Sigmoid colon (tissue), 7 donors: Measurements from ENCODE around the gene DICER1. TPM values are rescaled to one million over a fixed set of nuclear protein-coding genes. Genes with fewer than 3 reads are reported as not detected.

Source experiments
- DNase-seq: peaks from one replicate; pipeline ENCODE4 v3.0.0-alpha.2; 2019
- H3K27ac ChIP-seq, 4 donors: fragments of 200-600 bp; sonication (generic); one replicate each; pipeline ENCODE4 v1.5.1; 2016 to 2019; ENCODE audit warnings: mild to moderate bottlenecking in 1 of 4
- H3K27me3 ChIP-seq, 3 donors: fragments of 200-600 bp; sonication (generic); one replicate each; pipeline ENCODE4 v1.5.1; 2019; ENCODE audit warnings: mild to moderate bottlenecking in 1 of 3
- H3K36me3 ChIP-seq, 4 donors: fragments of 200-600 bp; sonication (generic); one replicate each; pipeline ENCODE4 v1.5.1; 2016 to 2019
- H3K4me1 ChIP-seq, 4 donors: fragments of 200-600 bp; sonication (generic); one replicate each; pipeline ENCODE4 v1.5.1; 2017 to 2019
- H3K4me3 ChIP-seq, 4 donors: fragments of 200-600 bp; sonication (generic); one replicate each; pipeline ENCODE4 v1.5.1; 2017 to 2019; ENCODE audit warnings: mild to moderate bottlenecking in 2 of 4, moderate library complexity in 1 of 4
- H3K9me3 ChIP-seq, 4 donors: fragments of 200-600 bp in 3 of 4; sonication (generic) in 3 of 4; one replicate each; pipeline versions ENCODE4 v1.5.1 to v1.6.1; 2013 to 2019
- EP300 ChIP-seq, 4 donors: sonication (generic); formaldehyde crosslinking; IDR thresholded peaks; one replicate each; pipeline ENCODE4 v1.6.1; 2017; ENCODE audit warnings: antibody characterized with exemption in 4 of 4
- POLR2A ChIP-seq, 2 donors: fragments of 450-650 bp; IDR thresholded peaks; one replicate each; pipeline ENCODE4 v1.6.1; 2016; ENCODE audit warnings: antibody characterized with exemption in 2 of 2, mild to moderate bottlenecking in 2 of 2, moderate library complexity in 2 of 2
- POLR2AphosphoS5 ChIP-seq, 4 donors: sonication (generic); formaldehyde crosslinking; IDR thresholded peaks; one replicate each; pipeline ENCODE4 v1.6.1; 2017; ENCODE audit warnings: antibody characterized with exemption in 4 of 4
- WGBS, 2 donors: extraction: QIAGEN DNeasy Blood & Tissue Kit; methylation state at CpG; one replicate each; pipeline ENCODE4 v1.1.7; 2013; 5-methylcytosine and 5-hydroxymethylcytosine counted together
- intact Hi-C: fragments of 100-400 bp; cut with DNase I; formaldehyde crosslinking; loops from one replicate; pipeline ENCODE4 v1.15.1; 2023
- polyA plus RNA-seq, 3 donors: library from polyadenylated mRNA; stranded (reverse); fragments of 200-250 nt; gene quantifications; one replicate each; pipeline ENCODE4 v1.2.3, GENCODE V29; 2013
- total RNA-seq, 4 donors: library from RNA; depleted of rRNA; stranded (reverse); fragments of >200 nt; gene quantifications; one replicate each; pipeline ENCODE4 v1.1.0, GENCODE V29; 2016
- TF ChIP-seq, protein P1 (sequence below), 4 experiments: fragments of 450-650 bp in 3 of 4; fragments of 200-600 bp in 1 of 4; IDR thresholded peaks; one replicate each; pipeline ENCODE4 v1.5.1; 2016 to 2019; ENCODE audit warnings: antibody characterized with exemption in 4 of 4, mild to moderate bottlenecking in 3 of 4, moderate library complexity in 2 of 4
- donor health status: healthy with polysubstance abuse.
- donor health status: Bipolar disorder and iron deficiency.
- donor health status: healthy.

DICER1 gene
- total and polyA plus RNA-seq, 7 donors, result 6.0 to 77.0 (median 44.9) TPM

DNA sequence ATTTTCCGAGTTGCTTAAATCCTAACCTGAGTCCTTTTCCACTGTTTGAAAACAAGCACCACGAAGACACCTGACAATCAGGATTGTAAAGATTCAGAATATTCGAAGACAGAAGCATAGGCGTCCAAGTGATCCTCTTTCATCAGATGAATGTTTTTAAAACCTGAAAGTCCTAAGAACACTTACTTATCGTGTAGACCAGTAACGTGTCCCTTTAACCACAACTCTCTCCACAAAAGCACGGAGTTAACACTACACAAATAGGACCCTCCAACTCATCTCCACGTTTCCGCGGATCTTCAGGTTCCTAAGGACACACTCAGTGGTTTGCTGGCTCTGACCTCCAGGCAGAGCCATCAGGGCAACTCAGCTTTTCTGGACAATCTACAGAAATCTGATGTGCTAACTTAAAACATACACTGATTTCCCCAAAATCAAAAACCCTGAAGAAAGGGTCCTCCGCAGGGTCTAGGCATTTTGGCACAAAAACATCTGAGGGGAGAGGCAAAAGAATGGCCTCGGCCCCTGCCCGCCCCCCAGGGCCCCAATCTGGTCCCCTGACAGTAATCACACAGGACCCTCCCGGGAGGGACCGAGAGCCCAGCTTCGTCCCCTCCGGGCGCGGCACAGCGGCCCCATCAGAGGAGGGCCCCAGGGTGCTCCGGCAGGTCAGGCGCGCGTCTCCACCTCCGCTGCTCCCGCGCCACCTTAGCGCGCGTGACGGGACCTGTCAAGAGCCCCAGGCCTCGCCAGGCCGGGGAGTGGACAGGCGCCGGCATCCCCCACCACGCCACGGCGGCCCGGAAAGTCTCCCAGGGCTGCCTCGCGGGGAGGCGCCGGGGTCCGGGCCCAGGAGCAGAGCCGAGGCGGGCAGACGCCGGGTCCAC, 925 bp downstream of the DICER1 start:
- Histone ChIP-seq H3K36me3 (no peaks in the 10 kb centered on the region), H3K27ac (peak overlapping the region; percentile 87 to 96 (median 92)), H3K4me3 (peak overlapping the region; percentile 77 to 92 (median 86)), H3K9me3 (no peaks in the 10 kb centered on the region), H3K27me3 (no peaks in the 10 kb centered on the region), H3K4me1 (peaks cover 0 to 62% (median 47%) of the 10 kb centered on the region in 4 donors)
- intact Hi-C loops, result loop anchor here (5.0 to 10.0 kb wide), 2 partner anchors 166 to 378 kb away; partner anchors contain the start of gene GLRX5
- TF ChIP-seq EP300 (IDR thresholded peaks at IDR 0.05) (no peak), POLR2A (IDR thresholded peaks at IDR 0.05) (no peak), POLR2AphosphoS5 (IDR thresholded peaks at IDR 0.05) (peak in 2 of 4 donors; percentile 11 to 15)
- TF ChIP-seq, protein P1, sequence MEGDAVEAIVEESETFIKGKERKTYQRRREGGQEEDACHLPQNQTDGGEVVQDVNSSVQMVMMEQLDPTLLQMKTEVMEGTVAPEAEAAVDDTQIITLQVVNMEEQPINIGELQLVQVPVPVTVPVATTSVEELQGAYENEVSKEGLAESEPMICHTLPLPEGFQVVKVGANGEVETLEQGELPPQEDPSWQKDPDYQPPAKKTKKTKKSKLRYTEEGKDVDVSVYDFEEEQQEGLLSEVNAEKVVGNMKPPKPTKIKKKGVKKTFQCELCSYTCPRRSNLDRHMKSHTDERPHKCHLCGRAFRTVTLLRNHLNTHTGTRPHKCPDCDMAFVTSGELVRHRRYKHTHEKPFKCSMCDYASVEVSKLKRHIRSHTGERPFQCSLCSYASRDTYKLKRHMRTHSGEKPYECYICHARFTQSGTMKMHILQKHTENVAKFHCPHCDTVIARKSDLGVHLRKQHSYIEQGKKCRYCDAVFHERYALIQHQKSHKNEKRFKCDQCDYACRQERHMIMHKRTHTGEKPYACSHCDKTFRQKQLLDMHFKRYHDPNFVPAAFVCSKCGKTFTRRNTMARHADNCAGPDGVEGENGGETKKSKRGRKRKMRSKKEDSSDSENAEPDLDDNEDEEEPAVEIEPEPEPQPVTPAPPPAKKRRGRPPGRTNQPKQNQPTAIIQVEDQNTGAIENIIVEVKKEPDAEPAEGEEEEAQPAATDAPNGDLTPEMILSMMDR (IDR thresholded peaks at IDR 0.05), result no peak
- peak; percentile 79 for DNase-seq
- 1 to 2% methylated on average over 48 of the region's 48 CpGs for WGBS, 2 donors

DNA sequence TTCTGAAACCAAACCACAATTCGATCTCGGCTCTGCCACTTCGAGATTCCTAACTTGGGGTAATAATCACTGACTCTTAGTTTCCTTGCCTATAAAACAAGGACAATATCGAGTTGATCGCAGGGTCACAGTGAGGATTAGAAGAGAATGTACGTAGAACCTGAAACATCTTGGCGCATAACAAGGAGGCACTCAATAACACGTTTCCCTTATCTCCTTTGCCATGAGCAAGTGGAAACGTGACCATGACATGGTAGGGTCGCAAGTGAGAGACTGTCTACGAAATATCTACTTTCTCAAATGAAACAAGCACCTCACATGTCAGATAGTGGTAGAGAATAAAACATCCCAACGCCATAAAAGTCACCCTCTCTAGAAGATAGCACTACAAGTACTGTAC, 2.3 kb downstream of the DICER1 start:
- Histone ChIP-seq H3K27me3 (no peaks in the 10 kb centered on the region), H3K9me3 (no peaks in the 10 kb centered on the region), H3K36me3 (no peaks in the 10 kb centered on the region), H3K4me1 (peaks cover 0 to 76% (median 60%) of the 10 kb centered on the region in 4 donors), H3K27ac (peak overlapping the region in 2 of 4 donors; percentile 28 to 92), H3K4me3 (no peak overlapping the region)
- DNase-seq, result no peak
- 85% methylated on average over 12 of the region's 12 CpGs for WGBS, 2 donors
- intact Hi-C loops, result loop anchor here (5.0 to 10.0 kb wide), 2 partner anchors 167 to 380 kb away; partner anchors contain the start of gene GLRX5
- TF ChIP-seq EP300 (IDR thresholded peaks at IDR 0.05) (no peak), POLR2AphosphoS5 (IDR thresholded peaks at IDR 0.05) (no peak), POLR2A (IDR thresholded peaks at IDR 0.05) (no peak)
- TF ChIP-seq, protein P1 (IDR thresholded peaks at IDR 0.05), result no peak

DNA sequence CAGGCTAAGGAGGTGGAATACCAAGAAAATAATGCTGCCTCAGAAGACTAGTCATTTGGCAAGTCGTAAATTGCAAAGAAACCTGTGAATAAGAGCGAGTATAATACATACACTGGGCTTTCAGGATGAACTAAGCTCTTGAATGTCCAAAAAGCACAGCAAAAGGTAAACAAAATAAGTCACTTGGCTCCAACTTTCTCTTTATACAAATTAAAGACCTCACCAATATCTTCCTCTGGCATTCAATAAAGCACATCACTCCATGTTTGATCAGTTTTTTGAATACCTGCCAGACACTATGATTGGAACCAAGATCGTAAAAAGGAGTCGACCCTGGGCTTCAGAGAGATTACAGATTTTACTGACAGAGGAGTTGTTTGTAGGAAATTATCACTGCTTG, 3.5 kb downstream of the DICER1 start:
- Histone ChIP-seq H3K9me3 (no peaks in the 10 kb centered on the region), H3K27ac (peak overlapping the region in 3 of 4 donors; percentile 20 to 33 (median 28)), H3K4me3 (no peak overlapping the region), H3K27me3 (no peaks in the 10 kb centered on the region), H3K36me3 (no peaks in the 10 kb centered on the region), H3K4me1 (peaks cover 0 to 82% (median 70%) of the 10 kb centered on the region in 4 donors)
- no peak for DNase-seq
- 17 to 57% methylated on average over 4 of the region's 4 CpGs for WGBS, 2 donors
- TF ChIP-seq EP300 (IDR thresholded peaks at IDR 0.05), result no peak
- TF ChIP-seq, protein P1 (IDR thresholded peaks at IDR 0.05), result no peak
- TF ChIP-seq POLR2A (IDR thresholded peaks at IDR 0.05), result no peak
- intact Hi-C loops, result loop anchor here (10.0 kb wide), 1 partner anchor 381 kb away; the partner anchor contains the start of gene GLRX5

DNA sequence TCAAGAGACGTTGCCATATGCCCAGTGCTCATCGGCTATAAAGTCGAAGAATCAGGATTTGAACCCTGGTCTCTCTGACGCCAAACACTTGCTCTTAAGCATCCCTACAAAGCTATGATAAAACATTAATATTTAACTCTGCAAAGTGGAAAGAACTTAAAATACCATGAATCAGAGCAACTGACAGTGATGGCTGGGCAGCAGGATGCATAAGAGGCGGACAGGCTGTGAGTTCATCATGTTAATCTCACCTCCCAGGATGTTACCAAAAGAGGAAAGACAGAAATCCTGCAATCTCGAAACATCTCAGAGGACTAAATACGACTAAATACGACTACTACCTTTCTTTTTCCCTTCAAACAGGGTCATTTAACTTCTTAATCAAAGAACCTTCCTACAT, 5.8 kb downstream of the DICER1 start:
- H3K36me3 ChIP-seq, result no peaks in the 10 kb centered on the region
- no peak for DNase-seq
- no peak overlapping the region for H3K4me3 ChIP-seq
- TF ChIP-seq EP300 (IDR thresholded peaks at IDR 0.05) (no peak), POLR2AphosphoS5 (IDR thresholded peaks at IDR 0.05) (no peak), POLR2A (IDR thresholded peaks at IDR 0.05) (no peak)
- TF ChIP-seq, protein P1 (IDR thresholded peaks at IDR 0.05), result no peak
- WGBS, 2 donors, result 83% methylated on average over 8 of the region's 8 CpGs
- H3K27ac ChIP-seq, result peak overlapping the region in 1 of 4 donors; percentile 41
- no peaks in the 10 kb centered on the region for H3K27me3 ChIP-seq
- H3K9me3 ChIP-seq, result no peaks in the 10 kb centered on the region
- peaks cover 0 to 81% (median 74%) of the 10 kb centered on the region in 4 donors for H3K4me1 ChIP-seq
- intact Hi-C loops, result loop anchor here (10.0 kb wide), 1 partner anchor 383 kb away; the partner anchor contains the start of gene GLRX5
